Memory B cell (primary cell): ENCODE results near the gene ANKRD53.
"Not testable (repeated sequence)": the region's sequence is repeated elsewhere in the genome, so short reads cannot be mapped to it uniquely, and the experiment has no call there.

Source experiments
- ATAC-seq: fragments of 150-1000 bp; cut with Tn5 transposase; 2 replicates; pipeline ENCODE4 v1.10.0; 2021; ENCODE audit warnings: low read depth, mild to moderate bottlenecking, moderate library complexity
- DNase-seq, 2 donors: peaks; one replicate each; pipeline ENCODE4 v3.0.0; 2022; ENCODE audit warnings: low spot score in 2 of 2
- H3K27ac Mint-ChIP-seq: one replicate; pipeline ENCODE4 v1.8.0; 2022; ENCODE audit warnings: mild to moderate bottlenecking, moderate library complexity, mixed read lengths
- H3K27me3 Mint-ChIP-seq: one replicate; pipeline ENCODE4 v1.8.0; 2022; ENCODE audit warnings: mixed read lengths
- H3K36me3 Mint-ChIP-seq: one replicate; pipeline ENCODE4 v1.8.0; 2022; ENCODE audit warnings: mild to moderate bottlenecking, mixed read lengths
- H3K4me1 Mint-ChIP-seq: one replicate; pipeline ENCODE4 v1.8.0; 2022; ENCODE audit warnings: mixed read lengths
- H3K4me3 Mint-ChIP-seq: one replicate; pipeline ENCODE4 v1.8.0; 2022; ENCODE audit warnings: mild to moderate bottlenecking, moderate library complexity, mixed read lengths
- H3K9me3 Mint-ChIP-seq: one replicate; pipeline ENCODE4 v1.8.0; 2022; ENCODE audit warnings: mixed read lengths

The ANKRD53 gene

DNA sequence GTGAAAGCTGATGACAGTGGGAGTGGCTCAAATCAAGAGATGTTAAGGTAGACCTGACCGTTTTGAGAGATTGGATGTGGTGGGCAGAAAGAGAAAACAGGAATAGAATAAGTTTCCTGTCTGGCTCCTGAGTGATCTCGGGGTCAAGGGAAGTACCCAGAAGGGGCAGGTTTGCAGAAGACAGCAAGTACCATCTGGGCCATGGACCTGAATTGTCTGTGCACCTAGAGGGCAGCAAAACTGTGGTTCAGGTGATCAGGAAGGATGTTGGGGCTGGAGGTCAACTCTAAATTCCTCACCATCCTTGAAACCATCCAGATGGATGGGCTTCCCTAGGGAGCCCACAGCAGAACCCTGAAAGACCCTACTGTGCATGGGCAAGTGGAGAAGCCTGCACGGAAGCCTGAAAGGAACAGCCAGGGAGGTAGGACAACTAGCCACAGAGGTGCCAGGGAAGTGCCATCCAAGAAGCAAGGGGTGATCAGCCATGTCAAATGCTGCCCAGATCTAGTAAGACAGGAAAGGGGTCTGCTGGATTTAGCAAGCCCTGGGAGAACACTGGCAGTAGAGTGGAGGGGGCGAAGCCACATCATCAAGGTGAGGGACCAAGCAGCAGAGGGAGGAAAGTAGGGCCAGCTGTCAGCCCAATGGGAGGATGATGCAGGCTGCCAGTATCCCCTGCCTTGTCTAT is 8.2 kb downstream of the ANKRD53 start:
- Mint-ChIP-seq H3K27me3 (no peaks in the 10 kb centered on the region), H3K36me3 (peaks cover 27% of the 10 kb centered on the region), H3K4me3 (no peak overlapping the region), H3K4me1 (peaks cover 16% of the 10 kb centered on the region), H3K27ac (peak overlapping the region; percentile 33), H3K9me3 (no peaks in the 10 kb centered on the region)
- no peak for ATAC-seq
- DNase-seq = no peak

DNA sequence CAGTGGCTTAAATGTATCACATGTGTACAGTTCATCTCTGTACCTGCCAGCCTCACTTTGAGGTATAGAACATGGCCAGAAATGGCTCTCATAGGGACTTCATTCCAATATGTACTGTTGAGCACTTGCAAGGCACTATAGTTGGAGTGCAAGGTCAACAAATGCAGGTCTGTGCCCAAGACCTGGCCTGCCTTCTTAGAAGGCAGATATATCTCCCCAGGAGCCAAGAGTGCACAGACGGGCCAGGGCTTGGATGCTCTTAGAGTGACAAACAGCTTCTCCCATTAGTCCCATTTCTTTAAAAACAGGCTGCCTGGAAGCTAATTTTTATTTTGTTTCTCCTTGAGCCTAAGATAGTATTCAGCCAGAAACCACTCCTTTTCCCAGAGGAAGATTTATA is 9.0 kb downstream of the ANKRD53 start:
- Mint-ChIP-seq H3K4me3 (no peak overlapping the region), H3K27me3 (no peaks in the 10 kb centered on the region), H3K4me1 (peaks cover 17% of the 10 kb centered on the region), H3K36me3 (peaks cover 29% of the 10 kb centered on the region), H3K9me3 (no peaks in the 10 kb centered on the region), H3K27ac (no peak overlapping the region)
- DNase-seq = no peak
- ATAC-seq = no peak

DNA sequence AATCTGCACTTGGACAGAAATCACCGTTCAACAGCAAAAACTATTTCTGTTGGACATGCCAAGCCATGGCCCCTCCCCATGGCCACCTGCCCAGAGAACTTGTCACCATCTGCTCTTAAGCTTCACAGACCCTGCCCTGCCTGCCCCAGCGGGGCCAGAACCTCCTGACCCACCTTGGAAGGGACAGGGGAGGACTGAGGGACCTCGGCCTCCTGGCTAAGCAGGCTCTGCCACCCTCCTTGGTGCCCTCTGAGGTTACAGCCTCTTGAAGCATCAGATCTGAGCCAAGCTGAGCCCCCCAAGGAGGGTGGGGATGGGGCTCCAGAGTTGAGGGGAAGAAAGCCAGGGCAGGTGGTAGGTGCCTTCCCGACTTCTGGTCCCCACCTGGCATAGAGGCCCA is 9.7 kb downstream of the ANKRD53 start:
- H3K4me1 Mint-ChIP-seq = peaks cover 22% of the 10 kb centered on the region
- no peak for DNase-seq
- H3K36me3 Mint-ChIP-seq = peaks cover 29% of the 10 kb centered on the region
- no peak overlapping the region for H3K4me3 Mint-ChIP-seq
- ATAC-seq = no peak
- no peak overlapping the region for H3K27ac Mint-ChIP-seq
- H3K9me3 Mint-ChIP-seq = no peaks in the 10 kb centered on the region
- no peaks in the 10 kb centered on the region for H3K27me3 Mint-ChIP-seq

DNA sequence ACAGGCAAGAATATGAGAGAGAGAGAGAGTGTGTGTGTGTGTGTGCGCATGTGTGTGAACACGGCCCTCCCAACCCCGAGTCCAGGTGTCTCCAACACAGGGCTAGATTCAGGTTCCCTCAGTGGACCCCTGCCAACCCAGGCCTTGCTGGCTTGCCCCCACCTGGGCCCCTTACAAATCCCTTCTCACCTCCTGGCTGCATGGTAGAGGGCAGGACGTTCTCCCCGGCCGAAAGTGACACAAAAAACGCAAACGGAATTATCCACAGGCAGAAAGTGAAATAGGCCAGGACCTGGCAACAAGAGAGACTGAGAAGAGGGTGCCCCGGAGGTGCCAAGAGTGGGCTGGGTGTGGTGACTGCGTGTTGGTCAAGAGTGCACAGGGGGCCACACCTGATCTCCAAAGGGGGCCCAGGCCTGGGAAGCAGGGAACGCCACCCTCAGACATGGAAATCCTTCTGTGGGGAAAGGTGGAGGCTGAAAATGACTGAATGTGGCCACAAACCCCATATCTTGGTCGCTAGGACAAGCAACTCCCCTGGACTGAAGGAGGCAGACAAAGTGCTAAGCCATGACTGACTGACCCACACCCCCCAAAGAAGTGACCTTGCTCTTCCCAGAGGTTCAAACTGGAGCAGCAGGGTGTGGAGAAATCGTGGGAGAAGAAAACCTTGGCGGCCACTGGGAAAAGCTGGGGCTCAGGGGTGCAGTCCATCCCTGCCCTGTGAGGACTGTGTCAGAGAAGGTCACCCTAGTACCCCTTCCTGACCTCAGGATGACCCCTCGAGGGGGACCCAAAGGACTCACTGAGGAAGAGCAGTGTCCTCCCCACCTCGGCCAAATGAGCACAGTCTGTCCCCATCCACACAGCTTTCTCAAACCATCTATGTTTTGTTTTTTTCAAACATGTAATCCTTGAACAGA is 10.6 kb downstream of the ANKRD53 start:
- peaks cover 28% of the 10 kb centered on the region for H3K4me1 Mint-ChIP-seq
- no peak overlapping the region for H3K4me3 Mint-ChIP-seq
- H3K36me3 Mint-ChIP-seq = peaks cover 29% of the 10 kb centered on the region
- H3K27me3 Mint-ChIP-seq = no peaks in the 10 kb centered on the region
- H3K27ac Mint-ChIP-seq = no peak overlapping the region
- no peaks in the 10 kb centered on the region for H3K9me3 Mint-ChIP-seq
- DNase-seq = no peak
- ATAC-seq = no peak

DNA sequence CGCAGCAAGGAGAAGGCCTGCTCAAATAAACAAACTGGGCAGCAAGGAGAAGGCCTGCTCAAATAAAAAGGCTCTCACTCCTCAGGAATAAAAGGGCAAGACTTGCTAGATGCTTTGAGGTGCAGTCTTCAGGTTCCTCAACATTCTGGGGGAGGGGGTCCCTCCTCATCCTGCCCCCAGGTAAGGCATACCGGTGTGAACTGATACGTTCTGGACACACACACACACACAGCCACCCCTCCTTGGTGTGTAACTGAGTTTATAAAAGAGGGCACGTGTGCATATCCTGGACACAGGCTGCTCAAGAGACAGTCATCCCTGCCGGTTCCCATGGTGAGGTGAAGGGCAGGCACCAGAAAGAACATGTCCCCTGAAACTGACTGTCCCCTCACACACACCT is 11.8 kb downstream of the ANKRD53 start:
- no peaks in the 10 kb centered on the region for H3K27me3 Mint-ChIP-seq
- H3K4me3 Mint-ChIP-seq = no peak overlapping the region
- H3K9me3 Mint-ChIP-seq = no peaks in the 10 kb centered on the region
- DNase-seq (no peak), ATAC-seq (no peak)
- peaks cover 24% of the 10 kb centered on the region for H3K4me1 Mint-ChIP-seq
- peak overlapping the region; percentile 50 for H3K27ac Mint-ChIP-seq
- peaks cover 29% of the 10 kb centered on the region for H3K36me3 Mint-ChIP-seq

DNA sequence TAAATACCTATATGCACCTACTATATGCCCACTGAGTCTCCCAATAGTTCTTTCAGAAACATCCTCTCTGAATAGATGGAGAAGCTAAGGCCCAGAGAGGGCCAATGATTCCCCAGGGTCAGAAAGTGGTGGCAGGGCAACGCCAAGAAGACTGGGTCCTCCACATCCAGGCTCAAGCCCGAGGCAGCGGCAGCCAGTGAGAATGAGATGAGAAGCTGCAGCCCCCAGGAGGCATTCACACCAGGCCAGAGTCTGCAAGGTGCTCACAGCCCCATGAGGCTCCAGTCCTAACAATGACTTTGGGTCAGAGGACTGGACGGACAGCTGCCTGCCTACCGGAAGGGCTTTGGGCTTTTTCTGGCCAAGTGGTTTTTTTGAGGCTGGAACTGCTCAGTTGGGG is 12.7 kb downstream of the ANKRD53 start:
- no peak for ATAC-seq
- DNase-seq = no peak
- H3K9me3 Mint-ChIP-seq = no peaks in the 10 kb centered on the region
- H3K27ac Mint-ChIP-seq = no peak overlapping the region
- H3K4me1 Mint-ChIP-seq = peaks cover 24% of the 10 kb centered on the region
- H3K27me3 Mint-ChIP-seq = no peaks in the 10 kb centered on the region
- peaks cover 25% of the 10 kb centered on the region for H3K36me3 Mint-ChIP-seq
- no peak overlapping the region for H3K4me3 Mint-ChIP-seq

DNA sequence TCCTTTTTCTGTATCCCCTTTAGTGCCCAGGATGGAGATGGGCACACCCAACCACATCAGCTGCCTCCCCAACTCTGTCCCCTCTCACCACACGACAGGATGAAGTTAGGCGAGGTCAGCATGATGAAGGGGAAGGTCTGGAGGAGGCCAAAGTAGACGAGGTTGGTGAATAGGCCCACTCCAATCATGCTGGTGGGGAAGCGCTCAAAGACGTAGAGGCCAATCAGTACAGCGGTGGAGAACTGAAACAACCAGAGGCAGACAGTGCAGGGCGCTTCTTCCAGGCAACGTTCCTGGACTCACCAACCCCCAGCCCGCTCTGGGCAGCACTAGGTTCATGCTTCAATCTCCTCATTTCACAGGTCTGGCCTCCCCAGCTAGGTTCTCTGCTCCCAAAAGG is 13.3 kb downstream of the ANKRD53 start:
- H3K27ac Mint-ChIP-seq = peak overlapping the region; percentile 15
- no peak overlapping the region for H3K4me3 Mint-ChIP-seq
- H3K36me3 Mint-ChIP-seq = peaks cover 19% of the 10 kb centered on the region
- H3K9me3 Mint-ChIP-seq = no peaks in the 10 kb centered on the region
- H3K27me3 Mint-ChIP-seq = no peaks in the 10 kb centered on the region
- ATAC-seq (no peak), DNase-seq (no peak)
- peaks cover 21% of the 10 kb centered on the region for H3K4me1 Mint-ChIP-seq

DNA sequence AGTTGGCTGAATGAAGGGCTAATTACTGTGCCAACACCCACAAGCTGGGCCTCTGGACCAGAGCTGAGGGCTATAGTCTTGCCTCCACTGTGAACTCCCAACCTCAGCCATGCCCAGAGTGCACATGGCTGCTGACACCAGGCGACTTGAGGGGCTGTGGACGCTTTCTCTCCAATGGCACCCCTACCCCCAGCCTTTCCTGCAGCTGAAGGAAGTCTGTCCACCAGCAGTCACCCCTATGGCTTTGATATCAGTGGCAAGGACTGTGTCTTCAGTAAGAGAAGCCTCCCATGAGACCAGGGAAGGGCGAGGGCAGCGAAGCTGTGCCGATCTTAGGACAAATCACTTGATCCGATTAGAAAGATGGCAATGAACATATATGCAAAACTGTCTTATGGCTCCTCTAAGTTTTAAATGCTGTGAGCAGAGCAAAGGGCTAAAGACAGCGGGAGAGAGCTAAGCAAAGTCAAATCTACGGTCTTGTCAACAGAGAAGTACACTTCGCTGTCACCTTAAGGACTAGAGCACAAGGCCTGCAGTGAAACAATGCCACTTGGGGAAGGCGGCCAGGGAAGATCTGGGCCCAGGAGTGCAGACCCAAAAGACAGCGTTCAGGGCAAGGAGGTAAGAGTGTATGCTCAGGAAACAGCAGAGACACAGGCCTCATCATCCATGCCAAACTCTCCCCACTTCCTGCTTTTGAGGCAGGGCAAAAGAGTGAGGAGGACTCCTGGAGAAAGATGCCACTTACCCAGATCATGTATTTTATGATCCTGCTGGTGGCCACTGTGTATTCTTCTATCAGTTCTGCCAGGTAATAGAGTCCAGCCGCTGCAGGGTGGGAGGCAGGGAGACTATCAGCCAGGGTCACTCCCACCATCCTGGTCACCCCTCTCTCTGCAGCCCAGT is 14.8 kb downstream of the ANKRD53 start:
- Mint-ChIP-seq H3K27ac (peak overlapping the region; percentile 92), H3K27me3 (no peaks in the 10 kb centered on the region), H3K4me3 (peak overlapping the region; percentile 99), H3K9me3 (no peaks in the 10 kb centered on the region), H3K36me3 (peaks cover 13% of the 10 kb centered on the region), H3K4me1 (peaks cover 21% of the 10 kb centered on the region)
- DNase-seq = no peak
- ATAC-seq = no peak

DNA sequence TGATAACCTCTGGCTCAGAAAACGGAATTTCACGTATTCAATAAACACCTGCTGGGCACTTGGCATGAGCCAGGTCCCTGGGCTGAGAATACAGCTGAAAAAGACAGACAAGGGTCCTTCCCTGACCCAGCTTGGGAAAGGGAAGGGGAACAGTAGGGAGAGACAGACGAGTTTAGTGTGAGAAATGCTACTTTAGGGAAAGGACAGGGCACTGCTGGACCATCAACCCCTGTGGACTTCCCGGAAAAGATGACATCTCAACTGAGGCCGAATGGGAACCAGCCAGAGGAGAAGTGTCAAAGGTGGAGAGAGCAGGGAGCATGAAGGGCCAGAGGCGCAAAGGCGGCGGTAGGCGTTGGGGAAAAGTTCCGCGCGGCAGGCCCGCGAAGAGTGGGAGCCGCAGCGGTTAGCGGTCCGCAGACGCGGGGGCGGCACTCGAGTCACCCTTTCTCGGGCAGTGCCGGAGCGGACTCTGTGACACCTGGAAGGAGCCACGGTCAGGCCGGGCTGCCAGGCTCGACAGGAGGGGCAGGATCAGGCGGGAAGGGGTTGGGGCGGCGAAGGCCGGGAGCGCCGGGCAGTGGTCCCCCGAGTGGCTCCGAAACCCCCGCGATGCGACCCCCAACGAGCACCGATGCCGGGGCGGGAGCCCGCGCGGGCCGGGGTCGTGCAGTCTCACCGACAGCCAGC is 15.7 kb downstream of the ANKRD53 start:
- H3K4me3 Mint-ChIP-seq = peak overlapping the region; percentile 99
- peaks cover 9% of the 10 kb centered on the region for H3K36me3 Mint-ChIP-seq
- ATAC-seq (peak; percentile 8), DNase-seq (no peak)
- no peaks in the 10 kb centered on the region for H3K9me3 Mint-ChIP-seq
- peak overlapping the region; percentile 92 for H3K27ac Mint-ChIP-seq
- peaks cover 21% of the 10 kb centered on the region for H3K4me1 Mint-ChIP-seq
- H3K27me3 Mint-ChIP-seq = no peaks in the 10 kb centered on the region

DNA sequence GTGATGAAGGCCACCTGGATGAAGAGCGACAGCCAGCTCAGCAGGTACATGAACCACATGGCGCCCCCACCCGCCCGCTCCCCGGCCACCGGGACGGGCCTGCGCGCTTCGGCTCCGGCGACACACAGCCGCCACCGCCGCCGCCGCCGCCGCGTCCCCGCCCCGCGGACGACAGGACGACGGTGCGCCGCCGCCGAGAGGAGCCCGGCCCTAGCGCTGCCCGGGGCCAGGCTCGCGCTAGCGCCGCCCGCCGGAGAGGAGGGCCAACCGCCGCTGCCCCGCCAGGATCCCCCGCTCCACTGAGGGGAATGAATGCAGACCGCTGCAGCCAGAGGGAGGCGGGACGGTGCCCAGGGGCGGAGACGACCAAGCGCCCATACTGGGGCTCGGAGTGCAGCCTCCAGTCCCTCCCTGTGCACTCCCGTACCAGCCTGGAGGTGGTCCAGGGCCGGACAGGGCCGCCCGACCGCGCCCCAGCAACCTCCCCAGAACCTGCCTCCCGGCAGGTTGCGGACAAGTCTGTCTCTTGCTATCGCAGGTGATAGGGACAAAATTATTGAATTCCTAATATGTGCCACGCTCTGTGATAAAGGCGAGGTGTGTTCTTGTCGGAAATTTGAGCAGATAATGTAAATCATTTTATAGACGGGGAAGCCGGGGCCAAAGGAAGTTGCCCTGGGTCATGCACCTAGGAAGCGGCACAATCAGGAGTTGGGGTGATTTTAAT is 16.4 kb downstream of the ANKRD53 start, which contains the start of gene TEX261:
Gene TEX261, minus strand, starts transcription at position 175 of the 727 bp plus-strand sequence. Its CDS starts 116 bp downstream, at position 59.
- H3K4me1 Mint-ChIP-seq = peaks cover 21% of the 10 kb centered on the region

DNA sequence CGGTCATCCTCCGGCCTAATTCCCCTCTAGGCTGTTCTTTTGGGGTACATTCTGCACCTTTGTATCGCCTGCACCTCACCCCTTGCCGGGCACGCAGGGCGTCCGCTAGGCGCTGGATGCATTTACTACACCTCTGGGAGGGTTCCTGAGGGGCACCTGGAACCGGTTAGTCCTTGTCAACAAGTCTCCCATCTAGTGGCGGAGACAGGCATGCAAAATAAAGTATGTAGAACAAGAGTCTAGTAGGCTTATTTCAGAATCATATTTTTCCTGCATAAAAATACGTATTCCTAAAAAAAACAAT is 16.9 kb downstream of the ANKRD53 start:
- H3K4me3 Mint-ChIP-seq = peak overlapping the region; percentile 99
- H3K9me3 Mint-ChIP-seq = no peaks in the 10 kb centered on the region
- H3K27me3 Mint-ChIP-seq = no peaks in the 10 kb centered on the region
- peaks cover 21% of the 10 kb centered on the region for H3K4me1 Mint-ChIP-seq
- no peak overlapping the region for H3K27ac Mint-ChIP-seq
- peak; percentile 38 to 42 for DNase-seq
- peak; percentile 50 for ATAC-seq
- peaks cover 6% of the 10 kb centered on the region for H3K36me3 Mint-ChIP-seq

More for the DNA sequence above, 16.4 kb downstream of the ANKRD53 start, which contains the start of gene TEX261:
- Mint-ChIP-seq H3K36me3 (peaks cover 6% of the 10 kb centered on the region), H3K27me3 (no peaks in the 10 kb centered on the region), H3K4me3 (peak within 1 kb of the TSS; percentile 99), H3K27ac (peak within 1 kb of the TSS; percentile 92), H3K9me3 (no peaks in the 10 kb centered on the region)
- ATAC-seq = peak; percentile 92
- peak; percentile 94 to 97 for DNase-seq

DNA sequence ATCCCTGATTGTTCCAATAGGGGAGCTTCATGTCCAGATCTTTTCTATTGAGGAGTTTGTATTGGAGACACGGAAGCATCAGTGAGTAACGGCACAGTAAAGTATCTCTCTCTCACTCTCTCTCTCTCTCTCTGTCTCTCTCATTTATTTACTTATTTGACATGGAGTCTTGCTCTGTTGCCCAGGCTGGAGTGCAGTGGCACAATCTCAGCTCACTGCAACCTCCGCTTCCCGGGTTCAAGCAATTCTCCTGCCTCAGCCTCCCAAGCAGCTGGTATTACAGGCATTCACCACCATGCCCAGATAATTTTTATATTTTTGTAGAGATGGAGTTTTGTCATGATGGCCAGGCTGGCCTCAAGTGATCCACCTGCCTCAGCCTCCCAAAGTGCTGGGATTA is 20.5 kb downstream of the ANKRD53 start:
- H3K4me1 Mint-ChIP-seq, H3K27ac Mint-ChIP-seq, H3K9me3 Mint-ChIP-seq, DNase-seq, H3K4me3 Mint-ChIP-seq, ATAC-seq, H3K27me3 Mint-ChIP-seq, H3K36me3 Mint-ChIP-seq: not testable (repeated sequence)

DNA sequence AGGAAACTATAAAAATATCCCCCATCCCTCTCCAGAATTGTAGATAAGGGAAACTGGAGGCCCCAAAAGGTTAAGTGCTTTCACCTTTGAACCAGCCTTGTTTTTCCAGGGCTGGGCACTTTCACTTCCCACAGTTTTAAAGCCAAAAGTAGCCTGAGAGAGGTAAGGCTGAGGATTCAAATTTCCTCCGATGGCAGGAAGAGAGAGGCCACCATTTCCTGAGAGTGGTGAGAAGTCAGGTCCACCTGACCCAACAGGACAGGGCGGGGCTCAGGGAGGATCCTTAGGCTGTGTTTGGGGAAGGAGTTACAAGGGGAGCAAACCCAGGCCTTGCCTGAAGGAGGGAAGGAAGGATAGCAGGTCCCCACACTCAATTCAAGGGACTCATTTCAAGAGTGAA is 20.9 kb downstream of the ANKRD53 start:
- no peak overlapping the region for H3K27ac Mint-ChIP-seq
- no peak overlapping the region for H3K4me3 Mint-ChIP-seq
- peaks cover 2% of the 10 kb centered on the region for H3K27me3 Mint-ChIP-seq
- no peaks in the 10 kb centered on the region for H3K9me3 Mint-ChIP-seq
- DNase-seq = no peak
- H3K4me1 Mint-ChIP-seq = peaks cover 3% of the 10 kb centered on the region
- H3K36me3 Mint-ChIP-seq = no peaks in the 10 kb centered on the region
- ATAC-seq = no peak
